Activated gamma-delta T cell (primary cell): ENCODE measurements around the gene UCP3.
"Not testable (repeated sequence)": the region's sequence is repeated elsewhere in the genome, so short reads cannot be mapped to it uniquely, and the experiment has no call there.

Experiments
- DNase-seq: peaks from one replicate; lab custom pipeline; 2025; lab: John Stamatoyannopoulos, UW

Gene UCP3

GRCh38 chr11:74000307-74001133 is 8.4 kb downstream of the UCP3 start:
- DNase-seq: no peak

GRCh38 chr11:73999581-74000306 is 9.1 kb downstream of the UCP3 start:
- no peak for DNase-seq

DNA sequence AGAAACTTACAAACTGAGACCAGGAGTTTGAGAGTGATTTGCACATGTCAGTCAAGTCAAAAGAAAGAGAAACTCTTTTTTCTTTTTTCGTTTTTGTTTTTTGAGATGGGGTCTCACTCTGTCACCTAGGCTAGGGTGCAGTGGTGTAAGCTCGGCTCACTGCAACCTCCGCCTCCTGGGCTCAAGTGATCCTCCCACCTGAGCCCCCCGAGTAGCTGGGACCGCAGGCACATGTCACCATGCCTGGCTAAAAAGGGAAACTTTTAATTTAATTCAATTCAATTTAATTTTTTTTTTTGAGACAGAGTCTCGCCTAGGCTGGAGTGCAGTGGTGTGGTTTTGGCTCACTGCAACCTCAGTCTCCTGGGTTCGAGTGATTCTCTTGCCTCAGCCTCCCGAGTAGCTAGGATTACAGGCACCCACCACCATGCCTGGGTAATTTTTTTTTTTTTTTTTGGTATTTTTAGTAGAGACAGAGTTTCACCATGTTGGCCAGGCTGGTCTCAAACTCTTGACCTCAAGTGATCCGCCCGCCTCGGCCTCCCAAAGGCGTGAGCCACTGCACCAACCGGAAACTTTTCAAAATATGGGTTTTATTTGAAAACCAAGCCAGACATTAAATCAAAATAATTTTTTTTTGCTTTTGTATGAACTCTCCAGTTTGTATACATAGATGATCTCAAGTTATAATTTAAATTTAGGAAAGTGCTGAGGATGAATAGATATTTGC is 9.9 kb downstream of the UCP3 start:
- no peak for DNase-seq

GRCh38 chr11:73997120-73997770 is 11.6 kb downstream of the UCP3 start:
- DNase-seq: no peak

DNA sequence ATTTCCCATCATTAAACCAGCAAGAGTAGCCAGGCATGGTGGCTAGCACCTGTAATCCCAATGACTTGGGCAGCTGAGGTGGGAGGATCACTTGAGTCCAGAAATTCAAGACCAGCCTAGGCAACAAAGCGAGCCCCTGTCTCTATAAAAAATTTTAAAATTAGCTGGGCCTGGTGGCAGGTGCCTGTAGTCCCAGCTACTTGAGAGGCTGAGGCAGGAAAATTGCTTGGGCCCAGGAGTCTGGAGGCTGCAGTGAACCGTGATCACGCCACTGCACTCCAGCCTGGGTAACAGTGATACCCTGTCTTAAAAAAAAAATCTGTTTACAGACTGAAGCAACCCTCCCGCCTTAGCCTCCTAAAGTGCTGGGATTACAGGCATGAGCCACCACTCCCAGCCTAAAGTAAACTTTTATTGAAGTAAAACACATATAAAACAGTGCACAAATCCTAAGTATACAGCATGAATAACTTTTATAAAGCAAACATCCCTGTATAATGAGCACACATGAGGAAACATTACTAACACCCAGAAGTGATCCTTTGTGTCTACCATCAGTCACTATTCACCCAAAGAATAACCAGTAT is 12.6 kb downstream of the UCP3 start:
- DNase-seq: no peak

DNA sequence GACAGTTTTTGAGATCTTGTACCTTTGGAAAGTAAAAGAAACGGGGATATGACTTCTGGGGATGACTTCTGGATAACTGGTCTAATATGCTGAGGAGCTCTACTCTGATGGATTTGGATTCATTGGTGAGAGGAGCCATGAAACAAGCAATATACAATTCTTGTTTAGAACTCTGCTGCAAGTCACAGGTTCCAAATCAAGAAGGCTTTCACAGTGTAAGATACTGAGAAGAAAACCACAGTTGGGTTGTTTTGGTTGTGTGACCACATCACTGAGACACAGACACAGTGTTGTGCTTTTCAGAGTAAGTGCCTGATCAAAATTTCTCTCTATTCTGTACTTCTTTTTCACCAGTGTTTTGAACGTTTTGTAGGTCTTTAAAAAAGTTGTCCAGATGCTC is 13.2 kb downstream of the UCP3 start:
- DNase-seq: no peak

GRCh38 chr11:73995247-73995646 is 13.6 kb downstream of the UCP3 start:
- DNase-seq: no peak

GRCh38 chr11:73991471-73992006 is 17.3 kb downstream of the UCP3 start:
- no peak for DNase-seq

- no peak for DNase-seq
Measured at GRCh38 chr11:73990730-73991129, 18.2 kb downstream of the UCP3 start.

GRCh38 chr11:73989156-73989555 is 19.7 kb downstream of the UCP3 start:
- no peak for DNase-seq

DNA sequence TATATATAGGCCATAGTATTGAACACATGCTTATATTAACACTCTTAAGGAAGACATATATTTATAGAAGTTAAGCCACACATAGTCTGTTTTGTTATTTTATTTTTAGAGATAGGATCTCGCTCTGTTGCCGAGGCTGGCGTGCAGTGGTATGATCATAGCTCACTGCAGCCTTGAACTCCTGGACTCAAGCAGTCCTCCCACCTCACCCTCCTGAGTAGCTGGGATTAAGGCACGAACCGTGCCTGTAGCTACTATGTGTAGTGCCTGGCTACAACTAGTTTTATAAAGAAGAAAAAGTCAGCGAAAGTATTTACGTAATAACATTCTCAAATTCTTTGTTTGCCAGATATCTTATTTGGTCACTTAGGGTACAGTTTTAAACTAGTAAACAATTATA is 20.7 kb downstream of the UCP3 start:
- no peak for DNase-seq

DNA sequence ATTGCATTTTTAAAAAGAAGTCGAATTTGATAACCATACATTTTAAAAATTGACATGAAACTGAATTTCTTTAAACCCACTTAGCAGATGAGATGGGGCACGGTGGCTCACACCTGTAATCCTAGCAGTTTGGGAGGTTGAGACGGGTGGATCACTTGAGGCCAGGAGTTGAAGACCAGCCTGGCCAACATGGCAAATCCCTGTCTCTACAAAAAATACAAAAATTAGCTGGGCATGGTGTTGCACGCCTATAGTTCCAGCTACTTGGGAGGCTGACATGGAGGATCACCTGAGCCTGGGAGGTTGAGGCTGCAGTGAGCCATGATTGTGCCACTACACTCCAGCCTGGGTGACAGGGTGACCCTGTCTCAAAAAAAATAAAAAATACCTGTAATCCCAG is 23.2 kb downstream of the UCP3 start:
- not testable (repeated sequence) for DNase-seq

DNA sequence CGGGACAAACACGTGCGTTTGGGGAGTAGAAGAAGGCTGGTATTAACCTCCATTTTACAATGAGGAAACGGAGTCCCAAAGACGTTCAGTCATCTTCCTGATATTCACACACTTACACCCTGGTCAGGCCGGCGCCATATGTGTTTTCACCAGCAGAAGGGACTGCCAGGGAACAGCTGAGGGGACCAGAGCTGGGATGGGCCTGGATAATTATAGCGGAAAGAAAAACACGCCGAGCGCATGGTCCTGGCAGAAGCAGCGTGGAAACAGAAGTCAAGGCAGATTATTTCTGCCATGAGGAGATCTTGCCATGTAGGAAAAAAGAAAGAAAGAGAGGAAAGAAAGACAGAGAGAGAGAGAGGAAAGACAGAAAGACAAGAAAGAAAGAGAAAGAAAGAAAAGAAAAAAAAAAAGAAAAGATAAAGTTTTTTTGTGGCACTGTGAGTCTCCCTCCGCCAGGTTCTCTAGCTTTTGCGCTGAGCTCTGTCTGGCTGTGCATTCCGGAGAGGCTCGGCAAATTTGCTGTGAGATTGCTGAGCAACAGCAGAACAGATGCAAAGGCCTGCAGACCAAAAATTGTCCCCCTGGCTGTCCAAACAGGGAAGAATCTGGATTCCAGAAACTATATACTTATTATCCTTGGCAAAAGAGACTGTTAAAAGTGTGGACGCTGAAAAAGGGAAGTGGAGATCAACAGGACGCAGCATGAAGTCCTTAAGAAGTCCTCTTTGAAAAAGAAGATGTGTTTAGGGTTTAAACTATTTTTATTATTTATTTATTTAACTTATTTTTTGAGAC is 24.9 kb downstream of the UCP3 start:
- DNase-seq: no peak

DNA sequence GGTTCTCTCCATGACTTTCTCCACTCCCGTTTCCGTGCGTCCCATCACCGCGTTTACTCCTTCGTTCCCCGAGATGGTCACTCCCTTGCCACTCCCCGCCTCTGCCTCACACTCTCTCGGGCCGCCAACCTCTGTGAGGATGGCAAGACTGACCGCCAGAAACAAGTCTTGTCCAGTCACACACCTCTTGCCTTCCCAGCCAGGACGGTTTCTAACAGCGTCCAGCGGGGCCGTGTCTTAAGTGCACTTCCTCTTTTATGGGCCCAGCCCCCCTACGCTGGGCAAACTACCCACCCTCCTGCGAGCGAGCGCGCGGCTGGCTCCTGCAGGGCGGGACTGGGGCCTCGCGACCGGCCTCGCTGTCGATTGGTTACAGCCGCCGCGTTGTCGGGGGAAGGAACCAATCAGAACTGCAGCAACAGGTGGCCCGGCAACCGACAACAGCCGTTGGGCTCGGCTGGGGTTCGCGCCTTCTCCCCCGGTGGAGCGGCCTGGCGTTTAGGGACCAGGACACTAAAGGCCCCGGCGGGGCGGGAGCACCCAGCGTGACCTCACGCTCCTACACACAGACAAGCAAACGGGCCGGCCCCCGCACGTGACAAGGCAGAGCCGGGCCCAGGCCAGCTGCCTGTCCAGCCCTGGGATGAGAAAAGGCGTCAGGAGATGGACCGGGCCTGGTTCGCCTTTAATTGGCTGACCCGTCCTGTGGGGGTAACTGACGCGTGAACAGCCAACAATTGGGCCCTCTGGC is 25.7 kb downstream of the UCP3 start:
- DNase-seq: peak; percentile 89

GRCh38 chr11:73982595-73982989 is 26.3 kb downstream of the UCP3 start, which contains the start of gene UCP2:
TSS of gene UCP2 (minus strand) at chr11:73982843. CDS start at chr11:73978378, 4,465 bp downstream.
- DNase-seq: peak; percentile 74

GRCh38 chr11:73981051-73981805 is 27.7 kb downstream of the UCP3 start:
- no peak for DNase-seq

GRCh38 chr11:73980001-73980961 is 28.6 kb downstream of the UCP3 start:
- DNase-seq: no peak

- DNase-seq: no peak
Measured at GRCh38 chr11:73978576-73979086, 30.3 kb downstream of the UCP3 start.
